Measurements from ENCODE around the gene KIF6. TPM values are rescaled to one million over a fixed set of nuclear protein-coding genes. Genes with fewer than 3 reads are reported as not detected.

Gene KIF6
- total RNA-seq, 2 donors from 2014 or later = 0.09 to 0.97 TPM

DNA sequence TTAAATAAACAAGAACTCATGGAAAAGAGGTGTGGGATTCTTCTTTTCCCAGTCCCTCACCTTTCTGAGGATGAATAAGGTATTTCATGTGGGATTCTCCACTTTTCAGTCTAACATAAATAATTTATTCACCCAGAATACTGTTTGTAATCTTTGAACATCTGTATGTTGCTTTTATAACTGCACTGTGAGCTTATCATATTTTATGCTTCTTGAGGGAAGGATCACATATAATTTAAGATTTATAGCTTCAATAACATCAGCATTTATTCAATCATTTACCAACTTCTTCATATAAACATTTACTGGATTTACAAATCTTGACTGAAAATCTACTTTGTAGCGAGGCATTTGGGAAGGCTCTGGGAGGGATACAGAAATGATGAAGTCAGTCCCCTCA lies 248.5 kb downstream of the KIF6 start:
- Histone ChIP-seq H3K36me3 (no peaks in the 10 kb centered on the region), H3K9me3 (no peaks in the 10 kb centered on the region), H3K4me3 (no peak overlapping the region), H3K27ac (no peak overlapping the region), H3K4me1 (replicated peaks) (no peaks in the 10 kb centered on the region), H3K27me3 (replicated peaks; ENCODE audit: insufficient read depth) (no peaks in the 10 kb centered on the region)
- intact Hi-C loops (cut with DNase I) = no loop called here
- DNase-seq (ENCODE audit: low spot score) = no peak
- WGBS = 56% methylated on average over 1 of the region's 1 CpG
- TF ChIP-seq POLR2A (IDR thresholded peaks at IDR 0.05) (no peak), POLR2AphosphoS5 (IDR thresholded peaks at IDR 0.05) (no peak)
- TF ChIP-seq, protein P1, sequence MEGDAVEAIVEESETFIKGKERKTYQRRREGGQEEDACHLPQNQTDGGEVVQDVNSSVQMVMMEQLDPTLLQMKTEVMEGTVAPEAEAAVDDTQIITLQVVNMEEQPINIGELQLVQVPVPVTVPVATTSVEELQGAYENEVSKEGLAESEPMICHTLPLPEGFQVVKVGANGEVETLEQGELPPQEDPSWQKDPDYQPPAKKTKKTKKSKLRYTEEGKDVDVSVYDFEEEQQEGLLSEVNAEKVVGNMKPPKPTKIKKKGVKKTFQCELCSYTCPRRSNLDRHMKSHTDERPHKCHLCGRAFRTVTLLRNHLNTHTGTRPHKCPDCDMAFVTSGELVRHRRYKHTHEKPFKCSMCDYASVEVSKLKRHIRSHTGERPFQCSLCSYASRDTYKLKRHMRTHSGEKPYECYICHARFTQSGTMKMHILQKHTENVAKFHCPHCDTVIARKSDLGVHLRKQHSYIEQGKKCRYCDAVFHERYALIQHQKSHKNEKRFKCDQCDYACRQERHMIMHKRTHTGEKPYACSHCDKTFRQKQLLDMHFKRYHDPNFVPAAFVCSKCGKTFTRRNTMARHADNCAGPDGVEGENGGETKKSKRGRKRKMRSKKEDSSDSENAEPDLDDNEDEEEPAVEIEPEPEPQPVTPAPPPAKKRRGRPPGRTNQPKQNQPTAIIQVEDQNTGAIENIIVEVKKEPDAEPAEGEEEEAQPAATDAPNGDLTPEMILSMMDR (IDR thresholded peaks at IDR 0.05) = no peak

DNA sequence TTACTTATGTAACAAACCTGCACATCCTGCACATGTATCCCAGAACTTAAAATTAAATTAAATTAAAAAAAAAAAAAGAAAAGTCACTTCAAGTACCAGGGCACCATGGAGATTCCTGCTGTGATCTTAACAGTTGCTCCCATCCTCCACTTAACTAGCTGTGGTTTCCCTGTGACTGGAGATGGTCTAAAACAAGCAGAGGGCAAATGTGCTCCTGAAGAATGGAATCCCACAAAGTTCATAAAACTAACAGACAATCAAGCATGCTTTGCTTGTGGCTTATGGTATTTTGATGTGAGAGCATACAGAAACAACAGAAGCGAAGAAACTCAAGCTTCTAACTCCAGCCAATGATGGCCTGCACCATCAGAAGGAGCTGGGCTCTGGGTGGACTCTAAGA lies 249.1 kb downstream of the KIF6 start:
- intact Hi-C loops (cut with DNase I) = no loop called here
- WGBS = 81% methylated on average over 1 of the region's 1 CpG
- H3K9me3 ChIP-seq = no peaks in the 10 kb centered on the region
- no peak overlapping the region for H3K4me3 ChIP-seq
- no peaks in the 10 kb centered on the region for H3K27me3 ChIP-seq (replicated peaks; ENCODE audit: insufficient read depth)
- H3K27ac ChIP-seq = no peak overlapping the region
- DNase-seq (ENCODE audit: low spot score) = no peak
- H3K4me1 ChIP-seq (replicated peaks) = no peaks in the 10 kb centered on the region
- no peaks in the 10 kb centered on the region for H3K36me3 ChIP-seq
- TF ChIP-seq, protein P1 (IDR thresholded peaks at IDR 0.05) = no peak
- TF ChIP-seq POLR2A (IDR thresholded peaks at IDR 0.05) (no peak), POLR2AphosphoS5 (IDR thresholded peaks at IDR 0.05) (no peak)

DNA sequence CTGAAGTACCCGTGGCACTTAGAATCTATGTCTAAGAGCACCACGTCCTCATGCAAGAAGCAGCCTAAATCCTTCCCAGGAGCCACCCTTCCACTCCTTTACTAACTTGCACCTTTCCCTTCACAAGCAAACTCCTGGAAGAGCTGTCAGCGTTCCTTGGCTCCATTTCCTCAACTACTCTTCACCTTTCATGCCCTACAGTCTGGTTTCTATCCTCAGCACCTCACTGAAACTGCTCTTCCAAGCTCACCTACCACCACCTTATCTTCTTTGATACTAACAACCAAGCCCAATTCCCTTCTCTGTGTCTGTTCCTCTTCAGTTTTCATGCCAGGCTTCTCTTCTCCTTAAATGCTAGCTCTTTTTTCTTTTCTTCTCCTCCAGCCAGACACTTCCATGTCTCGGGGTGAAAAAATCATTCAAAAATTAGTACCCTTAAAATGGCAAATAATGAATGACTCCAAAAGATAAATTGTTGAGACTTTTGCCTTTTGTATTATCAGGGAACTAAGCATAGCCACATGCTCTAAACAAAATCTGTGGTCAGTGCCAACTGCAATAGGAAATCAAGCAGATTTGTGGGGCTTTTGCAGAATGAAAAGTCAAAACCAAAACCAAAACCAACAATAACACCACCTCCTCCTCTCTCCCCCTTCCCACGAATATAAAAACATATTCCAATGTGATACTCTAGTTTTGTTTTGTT lies 253.1 kb downstream of the KIF6 start:
- no peaks in the 10 kb centered on the region for H3K9me3 ChIP-seq
- no peaks in the 10 kb centered on the region for H3K36me3 ChIP-seq
- no peak for TF ChIP-seq POLR2A (IDR thresholded peaks at IDR 0.05)
- TF ChIP-seq POLR2AphosphoS5 (IDR thresholded peaks at IDR 0.05) = no peak
- TF ChIP-seq, protein P1 (IDR thresholded peaks at IDR 0.05) = no peak
- intact Hi-C loops (cut with DNase I) = no loop called here
- no peak for DNase-seq (ENCODE audit: low spot score)
- no peak overlapping the region for H3K4me3 ChIP-seq
- whole genome bisulfite sequencing = 77% methylated on average over 5 of the region's 5 CpGs
- no peaks in the 10 kb centered on the region for H3K27me3 ChIP-seq (replicated peaks; ENCODE audit: insufficient read depth)
- H3K4me1 ChIP-seq (replicated peaks) = no peaks in the 10 kb centered on the region
- no peak overlapping the region for H3K27ac ChIP-seq

DNA sequence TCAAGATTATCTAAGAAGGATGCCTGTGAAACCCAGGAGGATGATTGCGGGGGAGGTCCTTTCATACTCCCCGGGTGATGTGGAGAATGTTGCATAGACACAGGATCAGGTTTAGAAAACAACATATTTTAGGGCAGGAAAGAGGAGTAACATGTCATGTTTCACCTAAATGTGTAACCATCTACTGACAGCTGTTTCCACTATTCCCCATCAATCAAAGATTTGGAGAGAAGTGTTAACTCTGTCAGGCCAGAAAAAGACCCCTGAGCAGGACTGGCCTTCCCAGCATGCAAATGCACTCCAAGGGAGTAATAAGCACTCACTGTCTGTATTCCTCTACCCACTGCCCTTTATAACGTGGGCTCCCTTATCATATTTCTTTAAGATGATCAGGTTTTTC lies 254.7 kb downstream of the KIF6 start:
- Histone ChIP-seq H3K27ac (no peak overlapping the region), H3K4me3 (no peak overlapping the region), H3K27me3 (replicated peaks; ENCODE audit: insufficient read depth) (no peaks in the 10 kb centered on the region), H3K9me3 (no peaks in the 10 kb centered on the region), H3K36me3 (no peaks in the 10 kb centered on the region), H3K4me1 (replicated peaks) (no peaks in the 10 kb centered on the region)
- DNase-seq (ENCODE audit: low spot score) = no peak
- intact Hi-C loops (cut with DNase I) = no loop called here
- WGBS = 86% methylated on average over 3 of the region's 3 CpGs
- no peak for TF ChIP-seq POLR2AphosphoS5 (IDR thresholded peaks at IDR 0.05)
- no peak for TF ChIP-seq POLR2A (IDR thresholded peaks at IDR 0.05)
- TF ChIP-seq, protein P1 (IDR thresholded peaks at IDR 0.05) = no peak

DNA sequence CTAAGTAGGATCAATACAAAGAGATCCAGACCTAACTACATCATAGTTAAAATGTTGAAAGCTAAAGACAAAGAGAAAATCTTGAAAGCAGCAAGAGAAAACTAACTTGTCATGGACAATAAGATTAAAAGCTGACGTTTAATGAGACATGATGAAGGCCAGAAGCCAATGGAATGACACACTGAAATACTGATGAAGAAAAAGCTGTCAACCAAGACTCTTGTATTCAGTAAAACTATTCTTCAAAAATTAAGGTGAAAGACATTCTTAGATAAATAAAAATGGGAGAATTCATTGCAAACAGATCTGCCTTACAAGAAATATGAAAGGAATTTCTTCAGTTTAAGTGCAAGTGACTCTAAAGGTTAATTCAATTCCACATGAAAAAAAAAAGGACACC lies 256.8 kb downstream of the KIF6 start:
- intact Hi-C loops (cut with DNase I) = no loop called here
- no peaks in the 10 kb centered on the region for H3K27me3 ChIP-seq (replicated peaks; ENCODE audit: insufficient read depth)
- no peak overlapping the region for H3K4me3 ChIP-seq
- H3K4me1 ChIP-seq (replicated peaks) = no peaks in the 10 kb centered on the region
- H3K36me3 ChIP-seq = no peaks in the 10 kb centered on the region
- 76% methylated on average over 1 of the region's 1 CpG for WGBS
- no peak for DNase-seq (ENCODE audit: low spot score)
- TF ChIP-seq POLR2AphosphoS5 (IDR thresholded peaks at IDR 0.05) (no peak), POLR2A (IDR thresholded peaks at IDR 0.05) (no peak)
- TF ChIP-seq, protein P1 (IDR thresholded peaks at IDR 0.05) = no peak
- H3K27ac ChIP-seq = no peak overlapping the region
- no peaks in the 10 kb centered on the region for H3K9me3 ChIP-seq
